GM12801 (cell line): ENCODE measurements around the gene NOP14.

Experiments
- CTCF ChIP-seq: IDR thresholded peaks from one replicate; pipeline ENCODE4 v1.5.1; 2011; ENCODE audit warnings: control low read depth; ENCODE audit not compliant: insufficient read length; ENCODE audit errors: extremely low read depth

NOP14 gene

GRCh38 chr4:2995546-2996265, 32.5 kb upstream of the NOP14 start:
- no peak for TF ChIP-seq CTCF

GRCh38 chr4:2994917-2995316, 31.7 kb upstream of the NOP14 start:
- no peak for TF ChIP-seq CTCF

GRCh38 chr4:2991243-2991642, 28.0 kb upstream of the NOP14 start:
- TF ChIP-seq CTCF, result no peak

GRCh38 chr4:2982012-2982411, 18.8 kb upstream of the NOP14 start:
- TF ChIP-seq CTCF, result no peak

GRCh38 chr4:2981256-2981819, 18.1 kb upstream of the NOP14 start:
- no peak for TF ChIP-seq CTCF

- TF ChIP-seq CTCF, result no peak
These were observed 14.2 kb upstream of the NOP14 start for GRCh38 chr4:2977211-2978088.

GRCh38 chr4:2971275-2971674, 8.1 kb upstream of the NOP14 start:
- no peak for TF ChIP-seq CTCF
